KOPT-K1 (cell line): Measurements from ENCODE around the gene NARS2.

Experiments
- H3K27ac ChIP-seq: fragments of 200-600 bp; sonication (generic); 2 replicates; pipeline ENCODE4 v1.5.1; 2016; ENCODE audit warnings: antibody characterized with exemption, mild to moderate bottlenecking, low read depth, low read length; ENCODE audit not compliant: poor library complexity, severe bottlenecking
- H3K36me3 ChIP-seq: fragments of 200-600 bp; sonication (generic); 2 replicates; pipeline ENCODE4 v1.5.1; 2017; ENCODE audit warnings: antibody characterized with exemption, mild to moderate bottlenecking, low read length, moderate library complexity; ENCODE audit not compliant: insufficient read depth
- H3K9me3 ChIP-seq: fragments of 200-600 bp; sonication (generic); 2 replicates; pipeline ENCODE4 v1.5.1; 2017; ENCODE audit warnings: antibody characterized with exemption, low read length, mild to moderate bottlenecking; ENCODE audit not compliant: insufficient read depth, poor library complexity, severe bottlenecking

Gene NARS2

GRCh38 chr11:78416285-78417174, 158.1 kb downstream of the NARS2 start:
- H3K9me3 ChIP-seq, result no peaks in the 10 kb centered on the region
- H3K27ac ChIP-seq, result peak overlapping the region; percentile 99
- H3K36me3 ChIP-seq, result no peaks in the 10 kb centered on the region

- peak overlapping the region; percentile 99 for H3K27ac ChIP-seq
- peaks cover 8% of the 10 kb centered on the region for H3K9me3 ChIP-seq
- peaks cover 3% of the 10 kb centered on the region for H3K36me3 ChIP-seq
Observed at GRCh38 chr11:78415338-78415737, 159.3 kb downstream of the NARS2 start.

- Histone ChIP-seq H3K27ac (peak overlapping the region; percentile 99), H3K36me3 (peaks cover 11% of the 10 kb centered on the region), H3K9me3 (peaks cover 16% of the 10 kb centered on the region)
Observed at GRCh38 chr11:78414321-78415051, 160.2 kb downstream of the NARS2 start.

- H3K36me3 ChIP-seq, result peaks cover 23% of the 10 kb centered on the region
- H3K27ac ChIP-seq, result no peak overlapping the region
- peaks cover 43% of the 10 kb centered on the region for H3K9me3 ChIP-seq
Observed at GRCh38 chr11:78408619-78409018, 166.0 kb downstream of the NARS2 start.

- Histone ChIP-seq H3K9me3 (peaks cover 43% of the 10 kb centered on the region), H3K36me3 (peaks cover 23% of the 10 kb centered on the region), H3K27ac (peak overlapping the region; percentile 46)
Observed at GRCh38 chr11:78406568-78407196, 168.0 kb downstream of the NARS2 start.

GRCh38 chr11:78405805-78406204, 168.9 kb downstream of the NARS2 start:
- H3K36me3 ChIP-seq, result peaks cover 23% of the 10 kb centered on the region
- H3K27ac ChIP-seq, result peak overlapping the region; percentile 46
- peaks cover 40% of the 10 kb centered on the region for H3K9me3 ChIP-seq

- Histone ChIP-seq H3K27ac (peak overlapping the region; percentile 7), H3K36me3 (peaks cover 5% of the 10 kb centered on the region), H3K9me3 (peaks cover 20% of the 10 kb centered on the region)
Observed at GRCh38 chr11:78403781-78404180, 170.9 kb downstream of the NARS2 start.

- H3K9me3 ChIP-seq, result peaks cover 12% of the 10 kb centered on the region
- H3K27ac ChIP-seq, result no peak overlapping the region
- H3K36me3 ChIP-seq, result no peaks in the 10 kb centered on the region
Observed at GRCh38 chr11:78402847-78403246, 171.8 kb downstream of the NARS2 start.

- Histone ChIP-seq H3K27ac (peak overlapping the region; percentile 35), H3K9me3 (no peaks in the 10 kb centered on the region), H3K36me3 (no peaks in the 10 kb centered on the region)
Observed at GRCh38 chr11:78400702-78401101, 174.0 kb downstream of the NARS2 start.

GRCh38 chr11:78400116-78400515, 174.5 kb downstream of the NARS2 start:
- Histone ChIP-seq H3K9me3 (no peaks in the 10 kb centered on the region), H3K36me3 (no peaks in the 10 kb centered on the region), H3K27ac (peak overlapping the region; percentile 3)

- no peaks in the 10 kb centered on the region for H3K36me3 ChIP-seq
- peak overlapping the region; percentile 28 for H3K27ac ChIP-seq
- no peaks in the 10 kb centered on the region for H3K9me3 ChIP-seq
Observed at GRCh38 chr11:78399136-78399535, 175.5 kb downstream of the NARS2 start.

GRCh38 chr11:78398715-78399114, 175.9 kb downstream of the NARS2 start:
- Histone ChIP-seq H3K9me3 (no peaks in the 10 kb centered on the region), H3K36me3 (no peaks in the 10 kb centered on the region), H3K27ac (peak overlapping the region; percentile 28)

- no peaks in the 10 kb centered on the region for H3K36me3 ChIP-seq
- H3K27ac ChIP-seq, result peak overlapping the region; percentile 56
- no peaks in the 10 kb centered on the region for H3K9me3 ChIP-seq
Observed at GRCh38 chr11:78397398-78397797, 177.3 kb downstream of the NARS2 start.

GRCh38 chr11:78395597-78395996, 179.1 kb downstream of the NARS2 start:
- peak overlapping the region; percentile 26 for H3K27ac ChIP-seq

GRCh38 chr11:78392854-78393253, 181.8 kb downstream of the NARS2 start:
- H3K27ac ChIP-seq, result peak overlapping the region; percentile 51
- H3K36me3 ChIP-seq, result peaks cover 24% of the 10 kb centered on the region
- H3K9me3 ChIP-seq, result no peaks in the 10 kb centered on the region

More at GRCh38 chr11:78395597-78395996, 179.1 kb downstream of the NARS2 start:
- Histone ChIP-seq H3K9me3 (no peaks in the 10 kb centered on the region), H3K36me3 (peaks cover 3% of the 10 kb centered on the region)
